WTC11 (cell line): ENCODE data around the gene MPPE1. TPM values are rescaled to one million over a fixed set of nuclear protein-coding genes. Genes with fewer than 3 reads are reported as not detected.

Experiments
- ATAC-seq: fragments of 200-7000 bp; cut with Tn5 transposase; 2 replicates; pipeline ENCODE4 v1.10.0; 2021; ENCODE audit warnings: mild to moderate bottlenecking, moderate library complexity
- CTCF ChIA-PET: fragments of 300-600 bp; sonication (Branson Sonifier 250); formaldehyde crosslinking; loops from one replicate; lab custom pipeline; 2021; ENCODE audit warnings: antibody characterized with exemption; lab: Charles Lee
- POLR2A ChIA-PET: fragments of 350-600 bp; sonication (Branson Sonifier 250); formaldehyde crosslinking; loops from one replicate; lab custom pipeline; 2021; ENCODE audit warnings: antibody characterized with exemption; lab: Charles Lee
- DNase-seq: peaks from one replicate; pipeline ENCODE4 v3.0.0; 2021; ENCODE audit warnings: low spot score
- H3K27ac Mint-ChIP-seq: 2 replicates; pipeline ENCODE4 v1.8.0; 2021; ENCODE audit warnings: mixed read lengths
- H3K27me3 Mint-ChIP-seq: 2 replicates; pipeline ENCODE4 v1.8.0; 2021; ENCODE audit warnings: low read depth, mild to moderate bottlenecking, moderate library complexity, mixed read lengths
- H3K36me3 Mint-ChIP-seq: 2 replicates; pipeline ENCODE4 v1.8.0; 2021; ENCODE audit warnings: mixed read lengths
- H3K4me1 Mint-ChIP-seq: 2 replicates; pipeline ENCODE4 v1.8.0; 2022; ENCODE audit warnings: mixed read lengths
- H3K4me3 Mint-ChIP-seq: 2 replicates; pipeline ENCODE4 v1.8.0; 2021; ENCODE audit warnings: mild to moderate bottlenecking, moderate library complexity, mixed read lengths
- H3K9me3 Mint-ChIP-seq: 2 replicates; pipeline ENCODE4 v1.8.0; 2021; ENCODE audit warnings: mixed read lengths
- ARID4B ChIP-seq: sonication (generic); formaldehyde crosslinking; IDR thresholded peaks from 2 replicates; pipeline ENCODE4 v1.8.0; 2023; ENCODE audit warnings: missing genetic modification reagents, mild to moderate bottlenecking, borderline replicate concordance
- CTCF ChIP-seq: fragments of 200-600 bp; IDR thresholded peaks from 2 replicates; pipeline ENCODE4 v1.8.0; 2022; ENCODE audit warnings: antibody characterized with exemption
- GTF2I ChIP-seq: fragments of 250-450 bp; sonication (Bioruptor Pico); conservative IDR thresholded peaks from 2 replicates; pipeline ENCODE4 v1.4.0; 2021; ENCODE audit warnings: mild to moderate bottlenecking
- JUN ChIP-seq: sonication (generic); formaldehyde crosslinking; IDR thresholded peaks from 2 replicates; pipeline ENCODE4 v1.8.0; 2023; ENCODE audit warnings: mild to moderate bottlenecking, missing genetic modification reagents
- NFE2L1 ChIP-seq: sonication (generic); formaldehyde crosslinking; IDR thresholded peaks from 2 replicates; pipeline ENCODE4 v1.8.1; 2023; ENCODE audit warnings: missing genetic modification reagents
- NFYB ChIP-seq: sonication (generic); formaldehyde crosslinking; conservative IDR thresholded peaks from 2 replicates; pipeline ENCODE4 v1.8.0; 2022; ENCODE audit warnings: low read depth, missing genetic modification reagents
- SOX15 ChIP-seq: fragments of 250-450 bp; sonication (Bioruptor Pico); IDR thresholded peaks from 2 replicates; pipeline ENCODE4 v1.9.0; 2021; ENCODE audit warnings: mild to moderate bottlenecking
- ZNF138 ChIP-seq: sonication (generic); formaldehyde crosslinking; conservative IDR thresholded peaks from 2 replicates; pipeline ENCODE4 v1.8.1; 2022; ENCODE audit warnings: mild to moderate bottlenecking, moderate library complexity, missing genetic modification reagents
- ZNF416 ChIP-seq: fragments of 250-450 bp; sonication (Bioruptor Pico); IDR thresholded peaks from 2 replicates; pipeline ENCODE4 v1.9.0; 2021; ENCODE audit warnings: mild to moderate bottlenecking, inconsistent platforms
- ZNF425 ChIP-seq: fragments of 250-450 bp; sonication (Bioruptor Pico); conservative IDR thresholded peaks from 2 replicates; pipeline ENCODE4 v1.9.0; 2021; ENCODE audit warnings: mild to moderate bottlenecking
- ZNF532 ChIP-seq: fragments of 250-450 bp; sonication (Bioruptor Pico); IDR thresholded peaks from 2 replicates; pipeline ENCODE4 v1.9.0; 2021; ENCODE audit warnings: mild to moderate bottlenecking, borderline replicate concordance
- total RNA-seq: library from RNA; stranded (reverse); gene quantifications from 3 replicates; pipeline ENCODE4 v1.2.3, GENCODE V29; 2021
- TF ChIP-seq, protein P1 (sequence below): sonication (generic); formaldehyde crosslinking; IDR thresholded peaks from 2 replicates; pipeline ENCODE4 v1.8.1; 2023; ENCODE audit warnings: mild to moderate bottlenecking, moderate library complexity, missing genetic modification reagents
- TF ChIP-seq, protein P2 (sequence below): sonication (generic); formaldehyde crosslinking; IDR thresholded peaks from 2 replicates; pipeline ENCODE4 v1.8.0; 2022; ENCODE audit warnings: mild to moderate bottlenecking, missing genetic modification reagents
- TF ChIP-seq, protein P3 (sequence below): fragments of 250-450 bp; sonication (Bioruptor Pico); IDR thresholded peaks from 2 replicates; pipeline ENCODE4 v2.1.2; 2022; ENCODE audit warnings: mild to moderate bottlenecking, moderate library complexity
- TF ChIP-seq, protein P4 (sequence below): sonication (generic); formaldehyde crosslinking; conservative IDR thresholded peaks from 2 replicates; pipeline ENCODE4 v1.8.1; 2022; ENCODE audit warnings: mild to moderate bottlenecking, missing genetic modification reagents

The MPPE1 gene
- total RNA-seq, 1 experiment from 2014 or later: 29.1 TPM

DNA sequence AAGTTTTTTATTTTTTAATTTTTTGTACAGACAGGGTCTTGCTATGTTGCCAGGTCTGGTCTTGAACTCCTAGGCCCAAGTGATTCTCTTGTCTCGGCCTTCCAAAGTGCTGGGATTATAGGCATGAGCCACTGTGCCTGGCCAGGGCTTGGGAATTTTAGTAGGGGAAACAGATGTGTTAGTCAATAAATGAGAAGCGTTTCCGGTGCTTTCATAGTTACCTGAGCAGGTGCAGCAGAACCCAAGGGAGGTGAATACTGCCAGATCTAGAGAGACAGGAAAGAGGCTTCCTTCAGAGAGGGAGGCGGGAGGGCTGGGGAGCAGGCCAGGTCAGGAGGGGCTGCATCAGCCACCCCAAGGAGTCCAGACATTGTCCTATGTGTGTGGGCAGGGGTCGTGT is 42.7 kb upstream of the MPPE1 start:
- no peaks in the 10 kb centered on the region for H3K9me3 Mint-ChIP-seq
- H3K27ac Mint-ChIP-seq: no peak overlapping the region
- H3K4me3 Mint-ChIP-seq: no peak overlapping the region
- TF ChIP-seq, protein P1, sequence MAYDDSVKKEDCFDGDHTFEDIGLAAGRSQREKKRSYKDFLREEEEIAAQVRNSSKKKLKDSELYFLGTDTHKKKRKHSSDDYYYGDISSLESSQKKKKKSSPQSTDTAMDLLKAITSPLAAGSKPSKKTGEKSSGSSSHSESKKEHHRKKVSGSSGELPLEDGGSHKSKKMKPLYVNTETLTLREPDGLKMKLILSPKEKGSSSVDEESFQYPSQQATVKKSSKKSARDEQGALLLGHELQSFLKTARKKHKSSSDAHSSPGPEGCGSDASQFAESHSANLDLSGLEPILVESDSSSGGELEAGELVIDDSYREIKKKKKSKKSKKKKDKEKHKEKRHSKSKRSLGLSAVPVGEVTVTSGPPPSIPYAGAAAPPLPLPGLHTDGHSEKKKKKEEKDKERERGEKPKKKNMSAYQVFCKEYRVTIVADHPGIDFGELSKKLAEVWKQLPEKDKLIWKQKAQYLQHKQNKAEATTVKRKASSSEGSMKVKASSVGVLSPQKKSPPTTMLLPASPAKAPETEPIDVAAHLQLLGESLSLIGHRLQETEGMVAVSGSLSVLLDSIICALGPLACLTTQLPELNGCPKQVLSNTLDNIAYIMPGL (CRISPR knock-in tag): no peak
- TF ChIP-seq SOX15 (CRISPR knock-in tag) (no peak), ZNF138 (CRISPR knock-in tag) (no peak), GTF2I (no peak), CTCF (no peak), ARID4B (CRISPR knock-in tag) (no peak), NFE2L1 (CRISPR knock-in tag) (no peak), NFYB (no peak), ZNF425 (CRISPR knock-in tag) (no peak), ZNF416 (CRISPR knock-in tag) (no peak), JUN (no peak), ZNF532 (CRISPR knock-in tag) (no peak)
- TF ChIP-seq, protein P2, sequence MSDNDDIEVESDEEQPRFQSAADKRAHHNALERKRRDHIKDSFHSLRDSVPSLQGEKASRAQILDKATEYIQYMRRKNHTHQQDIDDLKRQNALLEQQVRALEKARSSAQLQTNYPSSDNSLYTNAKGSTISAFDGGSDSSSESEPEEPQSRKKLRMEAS (CRISPR knock-in tag): no peak
- TF ChIP-seq, protein P3, sequence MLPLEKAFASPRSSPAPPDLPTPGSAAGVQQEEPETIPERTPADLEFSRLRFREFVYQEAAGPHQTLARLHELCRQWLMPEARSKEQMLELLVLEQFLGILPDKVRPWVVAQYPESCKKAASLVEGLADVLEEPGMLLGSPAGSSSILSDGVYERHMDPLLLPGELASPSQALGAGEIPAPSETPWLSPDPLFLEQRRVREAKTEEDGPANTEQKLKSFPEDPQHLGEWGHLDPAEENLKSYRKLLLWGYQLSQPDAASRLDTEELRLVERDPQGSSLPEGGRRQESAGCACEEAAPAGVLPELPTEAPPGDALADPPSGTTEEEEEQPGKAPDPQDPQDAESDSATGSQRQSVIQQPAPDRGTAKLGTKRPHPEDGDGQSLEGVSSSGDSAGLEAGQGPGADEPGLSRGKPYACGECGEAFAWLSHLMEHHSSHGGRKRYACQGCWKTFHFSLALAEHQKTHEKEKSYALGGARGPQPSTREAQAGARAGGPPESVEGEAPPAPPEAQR (CRISPR knock-in tag): no peak
- TF ChIP-seq, protein P4, sequence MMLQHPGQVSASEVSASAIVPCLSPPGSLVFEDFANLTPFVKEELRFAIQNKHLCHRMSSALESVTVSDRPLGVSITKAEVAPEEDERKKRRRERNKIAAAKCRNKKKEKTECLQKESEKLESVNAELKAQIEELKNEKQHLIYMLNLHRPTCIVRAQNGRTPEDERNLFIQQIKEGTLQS (CRISPR knock-in tag): no peak
- ChIA-PET CTCF (interaction anchor here (0.5 to 2.1 kb wide), 7 partner anchors 13 to 1888 kb away, joined by 4 to 12 read pairs (median 6); partner anchors contain the start of gene IMPA2), POLR2A (interaction anchor here (0.6 to 1.1 kb wide), 2 partner anchors 29 to 30 kb away, joined by 3 to 8 read pairs; partner anchors contain the start of gene IMPA2)
- no peaks in the 10 kb centered on the region for H3K36me3 Mint-ChIP-seq
- ATAC-seq: no peak
- H3K4me1 Mint-ChIP-seq: peaks cover 44% of the 10 kb centered on the region
- DNase-seq: no peak
- no peaks in the 10 kb centered on the region for H3K27me3 Mint-ChIP-seq
